ENCODE results near the gene ADGRL2.

Gene ADGRL2

DNA sequence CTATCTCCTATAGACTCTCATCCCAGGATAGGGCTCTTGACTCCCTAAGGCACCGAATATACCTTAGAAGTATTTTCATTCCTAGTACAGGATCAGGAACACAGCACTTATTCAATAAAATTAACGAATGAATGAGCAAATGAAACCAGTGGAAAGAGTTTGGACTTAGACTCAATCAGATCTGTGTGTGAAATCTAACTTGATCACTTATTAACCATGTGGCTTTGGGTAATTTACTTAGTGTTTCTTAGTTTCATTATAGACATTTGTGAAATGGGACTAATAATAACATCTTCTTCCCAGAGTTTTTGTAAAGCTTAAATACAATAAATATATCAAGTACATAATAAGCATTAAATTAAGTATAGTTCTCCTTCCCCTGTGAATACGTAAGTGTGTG, 230.1 kb downstream of the ADGRL2 start:
- no peak overlapping the region for H3K27ac ChIP-seq
- TF ChIP-seq, protein P1, sequence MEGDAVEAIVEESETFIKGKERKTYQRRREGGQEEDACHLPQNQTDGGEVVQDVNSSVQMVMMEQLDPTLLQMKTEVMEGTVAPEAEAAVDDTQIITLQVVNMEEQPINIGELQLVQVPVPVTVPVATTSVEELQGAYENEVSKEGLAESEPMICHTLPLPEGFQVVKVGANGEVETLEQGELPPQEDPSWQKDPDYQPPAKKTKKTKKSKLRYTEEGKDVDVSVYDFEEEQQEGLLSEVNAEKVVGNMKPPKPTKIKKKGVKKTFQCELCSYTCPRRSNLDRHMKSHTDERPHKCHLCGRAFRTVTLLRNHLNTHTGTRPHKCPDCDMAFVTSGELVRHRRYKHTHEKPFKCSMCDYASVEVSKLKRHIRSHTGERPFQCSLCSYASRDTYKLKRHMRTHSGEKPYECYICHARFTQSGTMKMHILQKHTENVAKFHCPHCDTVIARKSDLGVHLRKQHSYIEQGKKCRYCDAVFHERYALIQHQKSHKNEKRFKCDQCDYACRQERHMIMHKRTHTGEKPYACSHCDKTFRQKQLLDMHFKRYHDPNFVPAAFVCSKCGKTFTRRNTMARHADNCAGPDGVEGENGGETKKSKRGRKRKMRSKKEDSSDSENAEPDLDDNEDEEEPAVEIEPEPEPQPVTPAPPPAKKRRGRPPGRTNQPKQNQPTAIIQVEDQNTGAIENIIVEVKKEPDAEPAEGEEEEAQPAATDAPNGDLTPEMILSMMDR (IDR thresholded peaks at IDR 0.05), result no peak
- no peak for TF ChIP-seq ZFX (IDR thresholded peaks at IDR 0.05; ENCODE audit: borderline replicate concordance)

DNA sequence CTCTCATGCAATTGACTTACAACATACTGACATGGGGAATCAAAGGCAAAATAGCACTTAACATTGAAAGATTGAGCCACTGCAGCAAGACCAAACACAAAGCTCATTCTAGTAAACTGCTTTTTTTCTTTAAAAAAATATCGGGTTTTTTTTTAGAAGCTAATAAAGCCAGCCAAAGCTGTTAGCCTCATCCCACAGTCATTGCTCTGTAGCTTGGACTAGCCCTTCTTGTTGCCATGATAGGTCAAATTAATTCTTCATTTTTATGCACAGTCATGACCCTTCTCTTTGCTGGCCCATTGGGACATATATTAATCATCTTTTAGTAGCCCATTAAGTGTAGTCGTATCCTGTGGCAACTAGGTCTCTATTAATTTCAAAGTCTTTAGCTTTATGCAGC, 231.3 kb downstream of the ADGRL2 start:
- no peak for TF ChIP-seq ZFX (IDR thresholded peaks at IDR 0.05; ENCODE audit: borderline replicate concordance)
- TF ChIP-seq, protein P1 (IDR thresholded peaks at IDR 0.05), result no peak
- H3K27ac ChIP-seq, result no peak overlapping the region

DNA sequence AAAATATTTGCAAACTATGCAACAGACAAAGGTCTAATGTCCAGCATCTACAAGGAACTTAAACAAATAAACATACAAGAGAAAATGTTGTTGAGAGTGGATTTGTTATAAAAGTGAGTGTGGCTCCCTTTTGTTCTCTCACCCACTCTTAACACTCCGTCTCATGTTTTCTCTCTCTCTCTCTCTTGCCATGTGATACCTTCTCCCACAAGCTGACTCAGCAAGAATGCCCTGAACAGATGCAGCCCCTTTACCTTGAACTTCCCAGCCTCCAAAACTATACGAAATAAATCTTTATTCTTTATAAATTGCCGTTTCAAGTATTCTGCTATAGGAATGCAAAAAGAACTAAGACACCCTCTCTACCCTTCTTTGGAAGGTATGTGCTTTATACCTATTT, 234.1 kb downstream of the ADGRL2 start:
- no peak overlapping the region for H3K27ac ChIP-seq
- TF ChIP-seq ZFX (IDR thresholded peaks at IDR 0.05; ENCODE audit: borderline replicate concordance), result no peak
- TF ChIP-seq, protein P1 (IDR thresholded peaks at IDR 0.05), result no peak

All from 22Rv1 (cell line).